ENCODE results near the gene TFRC.
"Not testable (repeated sequence)": the region's sequence is repeated elsewhere in the genome, so short reads cannot be mapped to it uniquely, and the experiment has no call there.

The TFRC gene

GRCh38 chr3:196047391-196048030 lies 34.4 kb downstream of the TFRC start:
- DNase-seq = no peak

- DNase-seq = no peak
Observed at GRCh38 chr3:196044513-196044912, 37.4 kb downstream of the TFRC start.

GRCh38 chr3:196042673-196043072 lies 39.2 kb downstream of the TFRC start:
- no peak for DNase-seq

- no peak for DNase-seq
Observed at GRCh38 chr3:196039359-196039758, 42.5 kb downstream of the TFRC start.

- DNase-seq = not testable (repeated sequence)
Observed at GRCh38 chr3:196026059-196026458, 55.8 kb downstream of the TFRC start.

GRCh38 chr3:196024968-196025367 lies 56.9 kb downstream of the TFRC start:
- DNase-seq = no peak

- no peak for DNase-seq
Observed at GRCh38 chr3:196023947-196024346, 57.9 kb downstream of the TFRC start.

- not testable (repeated sequence) for DNase-seq
Observed at GRCh38 chr3:196022499-196022878, 59.4 kb downstream of the TFRC start.

- no peak for DNase-seq
Observed at GRCh38 chr3:196020373-196020772, 61.5 kb downstream of the TFRC start.

- not testable (repeated sequence) for DNase-seq
Observed at GRCh38 chr3:196019576-196019975, 62.3 kb downstream of the TFRC start.

- not testable (repeated sequence) for DNase-seq
Observed at GRCh38 chr3:196018159-196018558, 63.7 kb downstream of the TFRC start.

- no peak for DNase-seq
Observed at GRCh38 chr3:196016485-196016884, 65.4 kb downstream of the TFRC start.

- no peak for DNase-seq
Observed at GRCh38 chr3:196016059-196016458, 65.8 kb downstream of the TFRC start.

GRCh38 chr3:196013587-196014487 lies 68.1 kb downstream of the TFRC start:
- no peak for DNase-seq

- no peak for DNase-seq
Observed at GRCh38 chr3:196012941-196013476, 68.9 kb downstream of the TFRC start.

GRCh38 chr3:196012481-196012880 lies 69.4 kb downstream of the TFRC start:
- DNase-seq = no peak

GRCh38 chr3:196009456-196009855 lies 72.4 kb downstream of the TFRC start:
- DNase-seq = no peak

GRCh38 chr3:196008929-196009328 lies 73.0 kb downstream of the TFRC start:
- DNase-seq = no peak

- no peak for DNase-seq
Observed at GRCh38 chr3:196008387-196008786, 73.5 kb downstream of the TFRC start.

- no peak for DNase-seq
Observed at GRCh38 chr3:196007744-196008335, 74.0 kb downstream of the TFRC start.

GRCh38 chr3:196005338-196005737 lies 76.6 kb downstream of the TFRC start:
- DNase-seq = not testable (repeated sequence)

GRCh38 chr3:196004359-196005052 lies 77.4 kb downstream of the TFRC start:
- DNase-seq = not testable (repeated sequence)

GRCh38 chr3:196003611-196004010 lies 78.3 kb downstream of the TFRC start:
- no peak for DNase-seq

Measured in CD4-positive, alpha-beta T cell treated with Interleukin-12 subunit alpha and Interleukin-12 subunit beta, for 1 hour (primary cell).